OCI-LY1 (cell line): ENCODE results near the gene S100Z.

Experiments
- H2AFZ ChIP-seq: fragments of 200-600 bp; sonication (generic), shearing (Covaris generic); 2 replicates; pipeline ENCODE4 v1.6.0; 2014; ENCODE audit warnings: antibody characterized with exemption, mild to moderate bottlenecking, low read length
- H3F3A ChIP-seq: fragments of 200-600 bp; sonication (generic), shearing (Covaris generic); 2 replicates; pipeline ENCODE4 v1.6.0; 2014; ENCODE audit warnings: mild to moderate bottlenecking, antibody characterized with exemption, low read length, moderate library complexity; ENCODE audit not compliant: insufficient read depth
- H3K27ac ChIP-seq: fragments of 200-600 bp; sonication (generic); 2 replicates; pipeline ENCODE4 v1.5.1; 2014; ENCODE audit warnings: low read length, mixed run types, mild to moderate bottlenecking, low read depth; ENCODE audit not compliant: poor library complexity, severe bottlenecking
- H3K27me3 ChIP-seq: fragments of 200-600 bp; sonication (generic); 2 replicates; pipeline ENCODE4 v1.6.0; 2014; ENCODE audit warnings: antibody characterized with exemption, mild to moderate bottlenecking, low read length, moderate library complexity; ENCODE audit not compliant: insufficient read depth
- H3K36me3 ChIP-seq: fragments of 200-600 bp; sonication (generic); 2 replicates; pipeline ENCODE4 v1.6.1; 2014; ENCODE audit warnings: mild to moderate bottlenecking, antibody characterized with exemption, low read length, moderate library complexity, mixed read lengths; ENCODE audit not compliant: insufficient read depth
- H3K4me1 ChIP-seq: fragments of 200-600 bp; sonication (generic); 2 replicates; pipeline ENCODE4 v1.5.1; 2014; ENCODE audit warnings: mild to moderate bottlenecking, low read length, moderate library complexity; ENCODE audit not compliant: insufficient read depth, severe bottlenecking
- H3K4me2 ChIP-seq: fragments of 200-600 bp; sonication (generic), shearing (Covaris generic); 2 replicates; pipeline ENCODE4 v1.6.1; 2014; ENCODE audit warnings: low read length
- H3K4me3 ChIP-seq: fragments of 200-600 bp; sonication (generic); 2 replicates; pipeline ENCODE4 v1.5.1; 2014; ENCODE audit warnings: low read length, low read depth, mild to moderate bottlenecking, mixed read lengths; ENCODE audit not compliant: poor library complexity, severe bottlenecking
- H3K79me2 ChIP-seq: fragments of 200-600 bp; shearing (Covaris generic); 2 replicates; pipeline ENCODE4 v1.6.1; 2016; ENCODE audit warnings: mixed run types, low read length, mixed read lengths; ENCODE audit not compliant: insufficient read depth
- H3K9ac ChIP-seq: fragments of 200-600 bp; sonication (generic), shearing (Covaris generic); 2 replicates; pipeline ENCODE4 v1.6.1; 2014; ENCODE audit warnings: mild to moderate bottlenecking, low read length, mixed read lengths
- H3K9me2 ChIP-seq: fragments of 200-600 bp; sonication (generic), shearing (Covaris generic); 2 replicates; pipeline ENCODE4 v1.6.1; 2014; ENCODE audit warnings: low read depth, mild to moderate bottlenecking, low read length, mixed read lengths
- H3K9me3 ChIP-seq: fragments of 200-600 bp; shearing (Covaris generic); 2 replicates; pipeline ENCODE4 v1.6.1; 2014; ENCODE audit warnings: low read length, mixed read lengths
- H4K20me1 ChIP-seq: fragments of 200-600 bp; sonication (generic), shearing (Covaris generic); 2 replicates; pipeline ENCODE4 v1.6.0; 2016; ENCODE audit warnings: mild to moderate bottlenecking, low read length; ENCODE audit not compliant: insufficient read depth
- EZH2 ChIP-seq: fragments of 200-600 bp; sonication (generic), shearing (Covaris generic); IDR thresholded peaks from 2 replicates; pipeline ENCODE4 v1.8.0; 2017; ENCODE audit warnings: borderline replicate concordance, mixed run types, mild to moderate bottlenecking, antibody characterized with exemption, low read length, moderate library complexity, mixed read lengths
- TF ChIP-seq, protein P1 (sequence below): fragments of 200-600 bp; sonication (generic), shearing (Covaris generic); IDR thresholded peaks from 2 replicates; pipeline ENCODE4 v1.5.1; 2017; ENCODE audit warnings: mild to moderate bottlenecking, antibody characterized with exemption, low read length, moderate library complexity, mixed read lengths

Gene S100Z

DNA sequence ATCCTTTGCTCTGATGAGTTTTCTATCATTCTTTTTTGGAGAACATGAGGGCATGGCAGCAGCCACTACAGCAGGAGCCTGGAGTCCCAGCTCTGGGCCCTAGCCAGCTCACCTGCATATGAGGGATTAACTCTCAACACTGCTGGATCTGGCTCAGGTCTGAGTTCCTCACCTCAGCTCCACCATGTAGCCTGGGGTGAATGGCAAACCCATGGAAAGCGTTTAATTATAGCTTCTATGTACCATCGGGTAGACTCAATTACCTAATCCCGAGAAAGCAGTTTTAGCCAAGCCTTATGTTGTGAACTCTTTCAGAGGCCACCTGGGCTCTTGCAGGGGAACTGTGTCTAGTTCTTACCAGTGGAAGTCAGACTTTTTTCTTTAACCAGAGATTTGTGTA, 3.9 kb upstream of the S100Z start:
- no peak for TF ChIP-seq EZH2
- TF ChIP-seq, protein P1, sequence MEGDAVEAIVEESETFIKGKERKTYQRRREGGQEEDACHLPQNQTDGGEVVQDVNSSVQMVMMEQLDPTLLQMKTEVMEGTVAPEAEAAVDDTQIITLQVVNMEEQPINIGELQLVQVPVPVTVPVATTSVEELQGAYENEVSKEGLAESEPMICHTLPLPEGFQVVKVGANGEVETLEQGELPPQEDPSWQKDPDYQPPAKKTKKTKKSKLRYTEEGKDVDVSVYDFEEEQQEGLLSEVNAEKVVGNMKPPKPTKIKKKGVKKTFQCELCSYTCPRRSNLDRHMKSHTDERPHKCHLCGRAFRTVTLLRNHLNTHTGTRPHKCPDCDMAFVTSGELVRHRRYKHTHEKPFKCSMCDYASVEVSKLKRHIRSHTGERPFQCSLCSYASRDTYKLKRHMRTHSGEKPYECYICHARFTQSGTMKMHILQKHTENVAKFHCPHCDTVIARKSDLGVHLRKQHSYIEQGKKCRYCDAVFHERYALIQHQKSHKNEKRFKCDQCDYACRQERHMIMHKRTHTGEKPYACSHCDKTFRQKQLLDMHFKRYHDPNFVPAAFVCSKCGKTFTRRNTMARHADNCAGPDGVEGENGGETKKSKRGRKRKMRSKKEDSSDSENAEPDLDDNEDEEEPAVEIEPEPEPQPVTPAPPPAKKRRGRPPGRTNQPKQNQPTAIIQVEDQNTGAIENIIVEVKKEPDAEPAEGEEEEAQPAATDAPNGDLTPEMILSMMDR = no peak
- Histone ChIP-seq H3K9me2 (no peaks in the 10 kb centered on the region), H3K4me3 (no peak overlapping the region), H3F3A (no peaks in the 10 kb centered on the region), H3K9me3 (no peaks in the 10 kb centered on the region), H3K27ac (no peak overlapping the region), H3K9ac (no peak overlapping the region), H3K4me2 (no peak overlapping the region), H3K79me2 (no peaks in the 10 kb centered on the region), H3K27me3 (no peaks in the 10 kb centered on the region), H3K4me1 (peaks cover 9% of the 10 kb centered on the region), H3K36me3 (no peaks in the 10 kb centered on the region), H2AFZ (no peak overlapping the region), H4K20me1 (no peaks in the 10 kb centered on the region)

DNA sequence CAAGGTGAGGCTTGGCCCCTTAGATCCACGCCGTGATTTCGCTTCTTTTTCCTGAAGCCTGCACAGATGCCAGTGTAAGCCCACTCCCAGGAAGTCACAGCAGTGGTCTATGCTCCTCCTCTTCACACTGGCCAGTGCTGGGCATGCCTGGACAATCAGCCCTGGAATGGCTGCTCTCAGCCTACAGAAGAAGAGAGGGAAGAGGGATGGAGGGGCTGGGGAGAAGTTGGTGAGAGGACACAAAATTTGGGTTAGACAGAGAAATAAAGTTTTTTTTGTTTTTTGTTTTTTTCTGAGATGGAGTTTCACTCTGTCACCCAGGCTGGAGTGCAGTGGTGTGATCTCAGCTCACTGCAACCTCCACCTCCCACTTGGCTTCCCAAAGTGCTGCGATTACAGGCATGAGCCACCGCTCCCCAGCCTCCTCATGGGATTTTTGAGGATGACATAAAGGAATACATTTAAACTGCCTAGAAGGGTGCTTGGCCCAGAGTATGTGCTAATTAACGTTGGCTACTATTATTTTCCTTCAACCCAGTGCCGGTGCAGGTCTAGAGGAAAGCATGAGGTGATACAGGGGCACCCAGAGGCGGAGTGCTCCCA, 830 bp downstream of the S100Z start:
- no peak overlapping the region for H3K4me2 ChIP-seq
- H2AFZ ChIP-seq = no peak overlapping the region
- no peak overlapping the region for H3K9ac ChIP-seq
- no peaks in the 10 kb centered on the region for H3K79me2 ChIP-seq
- H3F3A ChIP-seq = no peaks in the 10 kb centered on the region
- no peak for TF ChIP-seq EZH2
- TF ChIP-seq, protein P1 = no peak
- H3K9me3 ChIP-seq = no peaks in the 10 kb centered on the region
- H3K27me3 ChIP-seq = no peaks in the 10 kb centered on the region
- no peak overlapping the region for H3K27ac ChIP-seq
- no peak overlapping the region for H3K4me3 ChIP-seq
- no peaks in the 10 kb centered on the region for H4K20me1 ChIP-seq
- H3K36me3 ChIP-seq = peaks cover 7% of the 10 kb centered on the region; the same call in 1 of the 2 replicates
- peaks cover 30% of the 10 kb centered on the region for H3K4me1 ChIP-seq
- no peaks in the 10 kb centered on the region for H3K9me2 ChIP-seq

DNA sequence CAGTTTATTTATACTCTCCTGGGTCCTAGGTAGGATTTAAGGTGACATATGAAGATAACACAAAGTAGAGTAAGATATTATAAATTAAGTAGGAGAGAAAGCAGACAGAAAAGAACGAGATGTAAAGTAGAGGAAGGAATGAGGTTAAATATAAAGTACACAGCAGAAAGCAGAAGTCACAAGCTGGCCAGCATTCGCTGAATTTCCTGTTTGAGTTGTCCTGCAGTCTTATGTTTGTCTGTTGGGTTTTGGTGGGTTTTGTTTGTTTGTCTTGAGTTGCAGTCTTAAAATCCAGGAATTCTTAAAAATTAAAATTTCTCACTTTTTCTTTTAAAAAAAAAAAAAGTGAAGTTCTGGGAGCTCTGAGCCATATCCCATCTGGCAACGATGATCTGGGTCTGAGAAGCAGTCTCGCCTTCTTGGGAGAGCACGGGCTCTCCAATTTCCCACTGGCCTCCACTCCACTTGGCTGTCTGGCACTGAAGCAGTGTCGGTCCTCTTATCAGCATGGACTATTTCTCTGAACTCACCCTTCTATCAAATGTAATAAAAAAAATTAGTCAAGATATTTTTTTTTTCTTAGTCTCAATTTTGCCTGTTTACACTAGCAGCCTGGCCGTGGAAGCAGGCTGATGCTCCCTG, 2.0 kb downstream of the S100Z start:
- H3K27ac ChIP-seq = no peak overlapping the region
- no peaks in the 10 kb centered on the region for H3K9me2 ChIP-seq
- no peak overlapping the region; the same call in 1 of the 2 replicates for H3K4me2 ChIP-seq
- H3F3A ChIP-seq = no peaks in the 10 kb centered on the region
- H3K36me3 ChIP-seq = peaks cover 7% of the 10 kb centered on the region; the same call in 1 of the 2 replicates
- no peak for TF ChIP-seq EZH2
- TF ChIP-seq, protein P1 = no peak
- H3K9ac ChIP-seq = no peak overlapping the region
- no peaks in the 10 kb centered on the region for H3K79me2 ChIP-seq
- H4K20me1 ChIP-seq = no peaks in the 10 kb centered on the region
- no peak overlapping the region for H3K4me3 ChIP-seq
- H3K27me3 ChIP-seq = no peaks in the 10 kb centered on the region
- no peaks in the 10 kb centered on the region for H3K9me3 ChIP-seq
- peaks cover 40% of the 10 kb centered on the region for H3K4me1 ChIP-seq
- H2AFZ ChIP-seq = no peak overlapping the region
